Measurements from ENCODE around the gene TNFRSF6B. TPM values are rescaled to one million over a fixed set of nuclear protein-coding genes. Genes with fewer than 3 reads are reported as not detected.

Gene TNFRSF6B
- polyA plus RNA-seq, 1 of the 3 experiments (the other 2 are of a cell fraction): 9.4 TPM

GRCh38 chr20:63745961-63746731 is 49.7 kb downstream of the TNFRSF6B start (continued):
- TF ChIP-seq REST (IDR thresholded peaks at IDR 0.05; ENCODE audit: low read depth, low read length) (no peak), POLR2AphosphoS5 (IDR thresholded peaks at IDR 0.05; ENCODE audit: low read depth, low read length) (no peak), FOXJ3 (CRISPR knock-in tag; IDR thresholded peaks at IDR 0.05) (no peak), GABPA (IDR thresholded peaks at IDR 0.05; ENCODE audit: low read depth) (no peak), NRF1 (IDR thresholded peaks at IDR 0.05; ENCODE audit: low read depth, low read length) (no peak)

DNA sequence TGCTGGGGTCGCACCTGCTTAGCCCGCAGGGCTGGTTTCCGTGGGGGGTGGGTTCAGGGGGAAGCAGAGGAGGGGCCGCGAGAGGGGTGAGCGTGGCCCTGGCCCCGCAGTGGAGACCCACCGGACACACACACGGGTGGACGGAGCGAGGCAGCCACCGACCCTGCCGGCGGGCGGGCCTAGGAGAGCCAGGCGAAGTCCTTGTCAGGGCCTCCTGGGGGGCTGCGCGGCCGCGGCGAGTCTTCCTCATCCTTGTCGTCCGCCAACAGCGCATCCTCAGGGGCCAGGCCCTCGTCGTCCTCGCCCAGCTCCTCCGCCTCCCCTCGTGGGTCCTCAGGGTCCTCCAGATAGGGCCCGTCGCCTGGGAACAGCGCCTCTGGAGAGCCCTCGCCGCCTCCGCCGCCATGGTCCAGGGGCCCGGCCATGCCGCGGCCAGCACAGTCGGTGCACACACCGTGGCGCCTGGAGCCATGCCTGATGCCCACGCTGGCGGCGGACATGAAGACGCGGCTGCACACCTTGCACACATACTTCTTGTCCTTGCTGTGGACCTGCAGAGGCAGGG is 50.4 kb downstream of the TNFRSF6B start:
- WGBS (ENCODE audit: low lambda C conversion rate): 95% methylated on average over 19 of the region's 47 CpGs
- TF ChIP-seq EZH2phosphoT487 (IDR thresholded peaks at IDR 0.05; ENCODE audit: borderline replicate concordance, low read depth) (no peak), USF1 (IDR thresholded peaks at IDR 0.05; ENCODE audit: borderline replicate concordance, low read depth) (no peak), SIN3A (IDR thresholded peaks at IDR 0.05; ENCODE audit: borderline replicate concordance, low read depth, low read length) (no peak), FOSL2 (IDR thresholded peaks at IDR 0.05; ENCODE audit: borderline replicate concordance, low read depth) (no peak), SMC3 (IDR thresholded peaks at IDR 0.05; ENCODE audit: low read depth, low read length) (no peak), FOXJ3 (CRISPR knock-in tag; IDR thresholded peaks at IDR 0.05) (no peak), CTCF (IDR thresholded peaks at IDR 0.05) (no peak), MEF2A (IDR thresholded peaks at IDR 0.05; ENCODE audit: borderline replicate concordance, low read depth) (no peak), JUND (IDR thresholded peaks at IDR 0.05) (no peak), RFX5 (IDR thresholded peaks at IDR 0.05; ENCODE audit: low read length) (no peak)
- TF ChIP-seq, protein P1, sequence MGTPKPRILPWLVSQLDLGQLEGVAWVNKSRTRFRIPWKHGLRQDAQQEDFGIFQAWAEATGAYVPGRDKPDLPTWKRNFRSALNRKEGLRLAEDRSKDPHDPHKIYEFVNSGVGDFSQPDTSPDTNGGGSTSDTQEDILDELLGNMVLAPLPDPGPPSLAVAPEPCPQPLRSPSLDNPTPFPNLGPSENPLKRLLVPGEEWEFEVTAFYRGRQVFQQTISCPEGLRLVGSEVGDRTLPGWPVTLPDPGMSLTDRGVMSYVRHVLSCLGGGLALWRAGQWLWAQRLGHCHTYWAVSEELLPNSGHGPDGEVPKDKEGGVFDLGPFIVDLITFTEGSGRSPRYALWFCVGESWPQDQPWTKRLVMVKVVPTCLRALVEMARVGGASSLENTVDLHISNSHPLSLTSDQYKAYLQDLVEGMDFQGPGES (IDR thresholded peaks at IDR 0.05; ENCODE audit: low read depth, low read length): no peak
- TF ChIP-seq, protein P2, sequence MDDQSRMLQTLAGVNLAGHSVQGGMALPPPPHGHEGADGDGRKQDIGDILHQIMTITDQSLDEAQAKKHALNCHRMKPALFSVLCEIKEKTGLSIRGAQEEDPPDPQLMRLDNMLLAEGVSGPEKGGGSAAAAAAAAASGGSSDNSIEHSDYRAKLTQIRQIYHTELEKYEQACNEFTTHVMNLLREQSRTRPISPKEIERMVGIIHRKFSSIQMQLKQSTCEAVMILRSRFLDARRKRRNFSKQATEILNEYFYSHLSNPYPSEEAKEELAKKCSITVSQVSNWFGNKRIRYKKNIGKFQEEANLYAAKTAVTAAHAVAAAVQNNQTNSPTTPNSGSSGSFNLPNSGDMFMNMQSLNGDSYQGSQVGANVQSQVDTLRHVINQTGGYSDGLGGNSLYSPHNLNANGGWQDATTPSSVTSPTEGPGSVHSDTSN (IDR thresholded peaks at IDR 0.05): no peak
- TF ChIP-seq, protein P3, sequence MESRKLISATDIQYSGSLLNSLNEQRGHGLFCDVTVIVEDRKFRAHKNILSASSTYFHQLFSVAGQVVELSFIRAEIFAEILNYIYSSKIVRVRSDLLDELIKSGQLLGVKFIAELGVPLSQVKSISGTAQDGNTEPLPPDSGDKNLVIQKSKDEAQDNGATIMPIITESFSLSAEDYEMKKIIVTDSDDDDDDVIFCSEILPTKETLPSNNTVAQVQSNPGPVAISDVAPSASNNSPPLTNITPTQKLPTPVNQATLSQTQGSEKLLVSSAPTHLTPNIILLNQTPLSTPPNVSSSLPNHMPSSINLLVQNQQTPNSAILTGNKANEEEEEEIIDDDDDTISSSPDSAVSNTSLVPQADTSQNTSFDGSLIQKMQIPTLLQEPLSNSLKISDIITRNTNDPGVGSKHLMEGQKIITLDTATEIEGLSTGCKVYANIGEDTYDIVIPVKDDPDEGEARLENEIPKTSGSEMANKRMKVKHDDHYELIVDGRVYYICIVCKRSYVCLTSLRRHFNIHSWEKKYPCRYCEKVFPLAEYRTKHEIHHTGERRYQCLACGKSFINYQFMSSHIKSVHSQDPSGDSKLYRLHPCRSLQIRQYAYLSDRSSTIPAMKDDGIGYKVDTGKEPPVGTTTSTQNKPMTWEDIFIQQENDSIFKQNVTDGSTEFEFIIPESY (IDR thresholded peaks at IDR 0.05; ENCODE audit: borderline replicate concordance, low read depth): no peak
- no peak overlapping the region for H3K27ac ChIP-seq (ENCODE audit: low read depth in 2 of 2, low read length in 1 of 2)
- peaks cover 0 to 2% of the 10 kb centered on the region in 2 experiments; a peak in 1 of 4 replicates for H3K4me1 ChIP-seq (ENCODE audit: control insufficient read depth in 1 of 2, insufficient read depth in 2 of 2, low read depth in 1 of 2, low read length in 1 of 2)
- H3K4me2 ChIP-seq: no peak overlapping the region
- no peaks in the 10 kb centered on the region for H3K9me3 ChIP-seq
- CTCF ChIA-PET: no interaction called here
- H3K27me3 ChIP-seq (ENCODE audit: insufficient read depth): no peaks in the 10 kb centered on the region
- no peak overlapping the region for H2AFZ ChIP-seq (ENCODE audit: low read depth)
- peaks cover 15 to 23% of the 10 kb centered on the region in 2 experiments for H3K36me3 ChIP-seq (replicated peaks in 1 of 2; ENCODE audit: control insufficient read depth in 1 of 2, insufficient read depth in 2 of 2, low read length in 1 of 2)
- peaks cover 4% of the 10 kb centered on the region; the same call in 1 of the 2 replicates for H3K79me2 ChIP-seq (ENCODE audit: insufficient read depth)
- H3K9ac ChIP-seq: no peak overlapping the region
- peaks cover 12% of the 10 kb centered on the region for H3F3A ChIP-seq (replicated peaks; ENCODE audit: insufficient read depth)
- H4K20me1 ChIP-seq (ENCODE audit: insufficient read depth): peaks cover 6% of the 10 kb centered on the region
- no peaks in the 10 kb centered on the region for H3K9me2 ChIP-seq
- DNase-seq: peak; percentile 38
- H3K4me3 ChIP-seq (ENCODE audit: low read depth in 2 of 2, low read length in 1 of 2): no peak overlapping the region
- POLR2A ChIA-PET: no interaction called here

All from SK-N-SH (cell line).